ENCODE measurements around the gene PMEPA1. TPM values are rescaled to one million over a fixed set of nuclear protein-coding genes. Genes with fewer than 3 reads are reported as not detected.

Gene PMEPA1
- total RNA-seq, 1 experiment from 2014 or later = 1,302 TPM

DNA sequence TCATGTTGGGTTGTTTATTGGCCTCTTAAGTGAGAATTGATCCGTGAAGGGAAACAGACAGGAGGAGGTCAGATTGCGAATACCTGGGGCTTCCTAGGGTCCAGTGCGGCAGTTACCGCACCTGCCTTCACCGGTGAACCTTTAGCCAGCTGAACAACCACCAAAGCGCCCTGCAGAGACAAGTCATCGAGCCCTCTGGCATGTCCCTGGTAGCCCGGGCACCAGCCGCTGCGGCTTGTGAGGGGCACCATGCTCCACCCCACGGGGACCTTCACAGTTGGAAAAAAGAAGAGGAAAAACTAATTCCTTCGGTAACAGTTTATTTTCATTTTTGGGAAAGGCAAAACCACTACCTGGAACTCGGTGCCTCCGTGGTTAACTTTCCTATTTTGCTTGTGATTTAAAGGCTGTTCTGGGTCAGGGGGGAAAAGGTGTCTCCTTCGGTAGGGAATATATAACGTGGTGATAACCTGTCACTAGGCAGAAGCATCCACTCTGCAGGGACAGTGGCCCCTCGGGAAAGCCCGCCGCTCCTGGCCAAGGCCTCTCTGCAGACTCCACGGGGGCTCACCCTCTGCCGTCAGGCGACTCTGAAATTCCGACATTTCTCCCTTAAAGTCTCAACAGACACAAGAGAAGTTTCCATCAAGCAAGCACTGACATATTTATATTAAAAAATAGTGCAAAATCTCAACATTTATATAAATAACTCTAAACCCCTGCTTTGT, 58.9 kb downstream of the PMEPA1 start:
- intact Hi-C loops (cut with micrococcal nuclease; ENCODE audit: unreplicated experiment) = no loop called here
- TF ChIP-seq, protein P1, sequence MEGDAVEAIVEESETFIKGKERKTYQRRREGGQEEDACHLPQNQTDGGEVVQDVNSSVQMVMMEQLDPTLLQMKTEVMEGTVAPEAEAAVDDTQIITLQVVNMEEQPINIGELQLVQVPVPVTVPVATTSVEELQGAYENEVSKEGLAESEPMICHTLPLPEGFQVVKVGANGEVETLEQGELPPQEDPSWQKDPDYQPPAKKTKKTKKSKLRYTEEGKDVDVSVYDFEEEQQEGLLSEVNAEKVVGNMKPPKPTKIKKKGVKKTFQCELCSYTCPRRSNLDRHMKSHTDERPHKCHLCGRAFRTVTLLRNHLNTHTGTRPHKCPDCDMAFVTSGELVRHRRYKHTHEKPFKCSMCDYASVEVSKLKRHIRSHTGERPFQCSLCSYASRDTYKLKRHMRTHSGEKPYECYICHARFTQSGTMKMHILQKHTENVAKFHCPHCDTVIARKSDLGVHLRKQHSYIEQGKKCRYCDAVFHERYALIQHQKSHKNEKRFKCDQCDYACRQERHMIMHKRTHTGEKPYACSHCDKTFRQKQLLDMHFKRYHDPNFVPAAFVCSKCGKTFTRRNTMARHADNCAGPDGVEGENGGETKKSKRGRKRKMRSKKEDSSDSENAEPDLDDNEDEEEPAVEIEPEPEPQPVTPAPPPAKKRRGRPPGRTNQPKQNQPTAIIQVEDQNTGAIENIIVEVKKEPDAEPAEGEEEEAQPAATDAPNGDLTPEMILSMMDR (IDR thresholded peaks at IDR 0.05; ENCODE audit: unreplicated experiment) = no peak
- peak overlapping the region; percentile 27 for H3K4me3 Mint-ChIP-seq (ENCODE audit: low read depth, unreplicated experiment)
- CTCF ChIA-PET = interaction anchor here (0.6 to 1.2 kb wide), 2 partner anchors 12 to 28 kb away, joined by 3 read pairs; no protein-coding TSS in a partner anchor
- H3K4me1 Mint-ChIP-seq (ENCODE audit: low read depth, unreplicated experiment) = peaks cover 47% of the 10 kb centered on the region
- H3K36me3 Mint-ChIP-seq (ENCODE audit: insufficient read depth, unreplicated experiment) = peaks cover 100% of the 10 kb centered on the region
- H3K27ac Mint-ChIP-seq (ENCODE audit: unreplicated experiment) = peak overlapping the region; percentile 95
- DNase-seq = peak; percentile 4
- H3K9me3 Mint-ChIP-seq (ENCODE audit: low read depth, unreplicated experiment) = no peaks in the 10 kb centered on the region
- H3K27me3 Mint-ChIP-seq (ENCODE audit: unreplicated experiment) = no peaks in the 10 kb centered on the region
- BruUV-seq (replicated peaks) = TSS peak; percentile 41

DNA sequence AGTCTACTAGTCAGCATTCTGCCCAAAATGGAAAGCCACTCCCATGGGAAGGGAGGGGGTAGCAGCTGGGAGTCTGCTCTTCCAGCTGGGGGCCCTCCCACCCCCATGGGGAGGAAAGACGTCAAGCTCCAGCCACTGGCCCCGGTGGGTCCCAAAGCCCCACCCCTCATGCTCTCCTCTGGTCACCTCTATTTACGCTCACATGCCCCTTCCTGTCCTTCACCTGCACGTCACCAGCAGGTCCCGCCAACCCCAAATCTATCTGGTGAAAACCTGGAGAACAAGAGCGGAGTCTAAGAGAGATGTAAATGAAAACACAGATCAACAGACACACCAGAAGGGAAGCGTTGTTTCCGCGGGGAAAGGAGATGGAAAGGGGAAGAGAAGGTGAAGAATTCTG, 59.5 kb downstream of the PMEPA1 start:
- H3K4me1 Mint-ChIP-seq (ENCODE audit: low read depth, unreplicated experiment) = peaks cover 40% of the 10 kb centered on the region
- intact Hi-C loops (cut with micrococcal nuclease; ENCODE audit: unreplicated experiment) = no loop called here
- no peaks in the 10 kb centered on the region for H3K9me3 Mint-ChIP-seq (ENCODE audit: low read depth, unreplicated experiment)
- peak overlapping the region; percentile 95 for H3K27ac Mint-ChIP-seq (ENCODE audit: unreplicated experiment)
- peak; percentile 25 for DNase-seq
- no TSS peak for BruUV-seq (replicated peaks)
- peak overlapping the region; percentile 27 for H3K4me3 Mint-ChIP-seq (ENCODE audit: low read depth, unreplicated experiment)
- no peaks in the 10 kb centered on the region for H3K27me3 Mint-ChIP-seq (ENCODE audit: unreplicated experiment)
- CTCF ChIA-PET = interaction anchor here (0.6 kb wide), 1 partner anchor 12 kb away, joined by 3 read pairs; no protein-coding TSS in a partner anchor
- TF ChIP-seq, protein P1 (IDR thresholded peaks at IDR 0.05; ENCODE audit: unreplicated experiment) = no peak
- peaks cover 100% of the 10 kb centered on the region for H3K36me3 Mint-ChIP-seq (ENCODE audit: insufficient read depth, unreplicated experiment)

DNA sequence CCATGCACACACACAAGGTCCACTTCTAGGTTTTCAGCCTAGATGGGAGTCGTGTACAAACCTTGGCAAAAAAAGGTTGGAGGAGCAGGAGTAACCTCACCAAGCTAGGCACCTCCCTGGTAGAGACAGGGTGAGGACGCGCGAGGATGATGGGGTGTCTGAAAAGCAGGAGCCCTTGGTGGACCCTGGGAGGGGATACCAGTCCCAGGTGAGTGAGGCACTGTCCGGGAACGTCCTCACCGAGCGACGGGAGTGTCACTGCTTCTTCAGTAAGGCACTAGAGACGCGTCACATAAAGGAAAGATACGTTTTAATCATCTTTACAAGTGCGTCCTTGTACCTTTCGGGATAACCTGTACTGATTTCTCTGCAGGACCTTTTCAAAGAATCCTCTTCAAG, 60.2 kb downstream of the PMEPA1 start:
- intact Hi-C loops (cut with micrococcal nuclease; ENCODE audit: unreplicated experiment) = no loop called here
- TF ChIP-seq, protein P1 (IDR thresholded peaks at IDR 0.05; ENCODE audit: unreplicated experiment) = no peak
- H3K4me1 Mint-ChIP-seq (ENCODE audit: low read depth, unreplicated experiment) = peaks cover 34% of the 10 kb centered on the region

DNA sequence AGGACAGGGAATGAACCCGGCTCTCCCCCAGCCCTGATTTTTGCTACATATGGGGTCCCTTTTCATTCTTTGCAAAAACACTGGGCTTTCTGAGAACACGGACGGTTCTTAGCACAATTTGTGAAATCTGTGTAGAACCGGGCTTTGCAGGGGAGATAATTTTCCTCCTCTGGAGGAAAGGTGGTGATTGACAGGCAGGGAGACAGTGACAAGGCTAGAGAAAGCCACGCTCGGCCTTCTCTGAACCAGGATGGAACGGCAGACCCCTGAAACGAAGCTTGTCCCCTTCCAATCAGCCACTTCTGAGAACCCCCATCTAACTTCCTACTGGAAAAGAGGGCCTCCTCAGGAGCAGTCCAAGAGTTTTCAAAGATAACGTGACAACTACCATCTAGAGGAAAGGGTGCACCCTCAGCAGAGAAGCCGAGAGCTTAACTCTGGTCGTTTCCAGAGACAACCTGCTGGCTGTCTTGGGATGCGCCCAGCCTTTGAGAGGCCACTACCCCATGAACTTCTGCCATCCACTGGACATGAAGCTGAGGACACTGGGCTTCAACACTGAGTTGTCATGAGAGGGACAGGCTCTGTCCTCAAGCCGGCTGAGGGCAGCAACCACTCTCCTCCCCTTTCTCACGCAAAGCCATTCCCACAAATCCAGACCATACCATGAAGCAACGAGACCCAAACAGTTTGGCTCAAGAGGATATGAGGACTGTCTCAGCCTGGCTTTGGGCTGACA, 60.8 kb downstream of the PMEPA1 start:
- peaks cover 100% of the 10 kb centered on the region for H3K36me3 Mint-ChIP-seq (ENCODE audit: insufficient read depth, unreplicated experiment)
- CTCF ChIA-PET = interaction anchor here (0.6 to 2.3 kb wide), 3 partner anchors 11 to 534 kb away, joined by 3 to 9 read pairs (median 4); no protein-coding TSS in a partner anchor
- BruUV-seq (replicated peaks) = no TSS peak
- TF ChIP-seq, protein P1 (IDR thresholded peaks at IDR 0.05; ENCODE audit: unreplicated experiment) = no peak
- no peak overlapping the region for H3K4me3 Mint-ChIP-seq (ENCODE audit: low read depth, unreplicated experiment)
- DNase-seq = peak; percentile 14
- H3K9me3 Mint-ChIP-seq (ENCODE audit: low read depth, unreplicated experiment) = peaks cover 4% of the 10 kb centered on the region
- H3K27me3 Mint-ChIP-seq (ENCODE audit: unreplicated experiment) = no peaks in the 10 kb centered on the region
- intact Hi-C loops (cut with micrococcal nuclease; ENCODE audit: unreplicated experiment) = no loop called here
- peak overlapping the region; percentile 95 for H3K27ac Mint-ChIP-seq (ENCODE audit: unreplicated experiment)
- H3K4me1 Mint-ChIP-seq (ENCODE audit: low read depth, unreplicated experiment) = peaks cover 28% of the 10 kb centered on the region

More for the DNA sequence above, 60.2 kb downstream of the PMEPA1 start:
- no TSS peak for BruUV-seq (replicated peaks)
- Mint-ChIP-seq H3K27ac (ENCODE audit: unreplicated experiment) (peak overlapping the region; percentile 95), H3K9me3 (ENCODE audit: low read depth, unreplicated experiment) (peaks cover under 1% of the 10 kb centered on the region), H3K4me3 (ENCODE audit: low read depth, unreplicated experiment) (no peak overlapping the region), H3K36me3 (ENCODE audit: insufficient read depth, unreplicated experiment) (peaks cover 100% of the 10 kb centered on the region), H3K27me3 (ENCODE audit: unreplicated experiment) (no peaks in the 10 kb centered on the region)
- DNase-seq = peak; percentile 21
- CTCF ChIA-PET = no interaction called here
